Measurements from ENCODE around the gene UTP15. TPM values are rescaled to one million over a fixed set of nuclear protein-coding genes. Genes with fewer than 3 reads are reported as not detected.

The UTP15 gene
- total and polyA plus RNA-seq, 2 of the 4 experiments (the other 2 are of a cell fraction) = 11.4 to 28.0 TPM

DNA sequence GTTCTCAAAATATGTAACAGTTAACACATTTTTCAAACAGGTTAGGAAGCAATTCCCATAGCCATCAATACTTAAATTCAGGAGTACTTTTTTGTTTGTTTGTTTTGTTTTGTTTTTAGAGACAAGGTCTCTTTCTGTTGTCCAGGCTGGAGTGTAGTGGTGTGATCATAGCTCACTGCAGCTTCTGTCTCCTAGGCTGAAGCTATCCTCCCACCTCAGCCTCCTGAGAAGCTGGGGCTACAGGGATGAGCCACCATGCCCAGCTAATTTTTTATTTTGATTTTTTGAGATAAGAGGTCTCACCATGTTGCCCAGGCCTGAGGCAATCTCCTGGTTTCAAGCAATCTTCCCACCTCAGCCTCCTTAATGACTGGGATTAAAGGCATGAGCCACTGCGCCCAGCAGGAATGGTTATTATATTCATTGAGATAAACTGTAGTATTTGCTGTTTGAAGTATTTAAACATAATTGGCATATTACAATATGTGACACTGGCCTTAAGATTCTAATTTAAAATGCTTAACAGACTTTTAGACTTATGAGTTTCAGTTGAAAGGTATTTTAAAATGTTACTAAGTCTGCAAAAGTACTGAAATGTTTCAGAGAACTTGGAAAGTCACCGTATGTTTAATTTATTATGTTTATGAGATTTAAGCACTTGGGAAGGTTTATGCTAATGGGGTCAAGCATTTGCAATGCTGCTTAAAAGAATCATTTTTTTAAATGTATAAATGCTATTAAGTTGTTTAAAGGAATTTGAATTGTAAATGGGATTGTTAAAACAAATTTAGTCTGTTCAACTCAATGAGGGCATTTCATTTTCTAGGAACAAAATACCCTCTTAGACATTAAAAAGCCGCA, 17.0 kb downstream of the UTP15 start:
- no peak overlapping the region for H4K91ac ChIP-seq (ENCODE audit: insufficient read depth, low read depth, low read length)
- H4K8ac ChIP-seq (ENCODE audit: low read depth in 2 of 2, low read length in 2 of 2) = no peak overlapping the region
- no peaks in the 10 kb centered on the region for H3K9me3 ChIP-seq (ENCODE audit: control insufficient read depth, insufficient read depth, low read length)
- H3K9ac ChIP-seq (ENCODE audit: low read depth, low read length) = no peak overlapping the region
- CTCF ChIA-PET = interaction anchor here (1.2 kb wide), 1 partner anchor 9 kb away, joined by 4 read pairs; no protein-coding TSS in a partner anchor
- H4K20me1 ChIP-seq (ENCODE audit: insufficient read depth, low read length) = no peaks in the 10 kb centered on the region
- H3K4me1 ChIP-seq (ENCODE audit: control insufficient read depth, insufficient read depth, low read length) = no peaks in the 10 kb centered on the region
- no peak overlapping the region for H2BK20ac ChIP-seq (ENCODE audit: low read depth, low read length)
- H3K18ac ChIP-seq (ENCODE audit: low read depth, low read length) = no peak overlapping the region
- in situ Hi-C loops (cut with MboI; ENCODE audit: low sequenced_read_pairs) = no loop called here
- no peak overlapping the region for H2BK120ac ChIP-seq (ENCODE audit: low read depth, low read length)
- H3K4ac ChIP-seq (ENCODE audit: low read depth, low read length) = no peak overlapping the region
- intact Hi-C loops (cut with micrococcal nuclease) = no loop called here
- no peak overlapping the region for H2AFZ ChIP-seq (replicated peaks; ENCODE audit: low read length, poor library complexity)
- BruUV-seq (replicated peaks) = no TSS peak
- DNase-seq (no peak), ATAC-seq (ENCODE audit: low read depth) (no peak)
- H3K9me1 ChIP-seq (ENCODE audit: insufficient read depth, low read length) = peaks cover 5% of the 10 kb centered on the region; the same call in 1 of the 2 replicates
- H3K27me3 ChIP-seq (ENCODE audit: control insufficient read depth, insufficient read depth, low read length) = no peaks in the 10 kb centered on the region
- H3K4me2 ChIP-seq (ENCODE audit: low read depth, low read length) = no peak overlapping the region
- H2AK9ac ChIP-seq (replicated peaks; ENCODE audit: low read depth, low read length, poor library complexity) = no peak overlapping the region
- H3K79me1 ChIP-seq (ENCODE audit: low read depth in 1 of 2, low read length in 2 of 2) = peaks cover 0 to 11% of the 10 kb centered on the region in 2 experiments; a peak in 2 of 4 replicates
- no peak overlapping the region for H3K56ac ChIP-seq (ENCODE audit: extremely low read depth, insufficient read depth, low read length)
- dilution Hi-C loops (cut with HindIII; ENCODE audit: low sequenced_read_pairs, unreplicated experiment) = loop anchor here (25.0 kb wide), 1 partner anchor 205 kb away; no protein-coding TSS in a partner anchor
- peaks cover 5% of the 10 kb centered on the region for H3K36me3 ChIP-seq (ENCODE audit: control insufficient read depth, insufficient read depth, low read length)
- no peak overlapping the region for H3K23ac ChIP-seq (ENCODE audit: low read depth, low read length)
- no peak overlapping the region for H3K14ac ChIP-seq (replicated peaks; ENCODE audit: low read depth, low read length)
- H4K5ac ChIP-seq (ENCODE audit: low read depth, low read length) = no peak overlapping the region
- H2BK15ac ChIP-seq (ENCODE audit: low read depth, low read length) = no peak overlapping the region
- no peak overlapping the region for H3K4me3 ChIP-seq (ENCODE audit: insufficient read depth, low read depth, low read length)
- no peak overlapping the region for H3K27ac ChIP-seq (ENCODE audit: insufficient read depth, low read length)
- H2BK5ac ChIP-seq (ENCODE audit: low read depth, low read length, poor library complexity, severe bottlenecking) = no peak overlapping the region
- POLR2A ChIA-PET (ENCODE audit: unreplicated experiment) = no interaction called here
- TF ChIP-seq SMC3 (IDR thresholded peaks at IDR 0.05; ENCODE audit: low read depth, low read length) = no peak
- no peak overlapping the region for H2AK5ac ChIP-seq (ENCODE audit: low read depth, low read length)
- WGBS, 2 experiments (ENCODE audit: extremely low coverage in 2 of 2, insufficient read length in 1 of 2) = 43% methylated on average over 1 of the region's 3 CpGs; no CpG with 5 or more reads in 1 of the 2 experiments

Measured in IMR-90 (cell line).